Cardiac fibroblast (primary cell): Measurements from ENCODE around the gene TBXAS1.

Experiments
- DNase-seq, 2 donors: peaks; one replicate each; pipeline versions ENCODE4 v3.0.0 to v3.0.0-alpha.2; 2010; ENCODE audit warnings: low read depth in 2 of 2
- H3K4me3 ChIP-seq, 2 donors: replicated peaks in 1 of 2; 1 replicate in 1 of 2; 2 replicates in 1 of 2; pipeline ENCODE4 v1.5.1; 2011; ENCODE audit warnings: low read depth in 2 of 2, low read length in 2 of 2, mild to moderate bottlenecking in 2 of 2, moderate library complexity in 1 of 2
- CTCF ChIP-seq: IDR thresholded peaks from one replicate; pipeline ENCODE4 v1.5.1; 2011; ENCODE audit warnings: low read depth, mild to moderate bottlenecking, low read length, inconsistent platforms

The TBXAS1 gene

GRCh38 chr7:139966949-139967348 is 137.9 kb downstream of the TBXAS1 start:
- no peak for TF ChIP-seq CTCF
- H3K4me3 ChIP-seq: no peak overlapping the region
- no peak for DNase-seq

GRCh38 chr7:139968931-139969330 is 139.9 kb downstream of the TBXAS1 start:
- no peak overlapping the region for H3K4me3 ChIP-seq
- TF ChIP-seq CTCF: no peak
- no peak for DNase-seq

- no peak for TF ChIP-seq CTCF
- H3K4me3 ChIP-seq: no peak overlapping the region
- DNase-seq: no peak
These were observed 143.0 kb downstream of the TBXAS1 start for GRCh38 chr7:139972029-139972428.

GRCh38 chr7:139973101-139974050 is 144.3 kb downstream of the TBXAS1 start:
- DNase-seq: no peak
- TF ChIP-seq CTCF: no peak
- no peak overlapping the region for H3K4me3 ChIP-seq

- H3K4me3 ChIP-seq: no peak overlapping the region
- no peak for DNase-seq
- TF ChIP-seq CTCF: no peak
These were observed 145.2 kb downstream of the TBXAS1 start for GRCh38 chr7:139974179-139974811.

GRCh38 chr7:139976055-139976837 is 147.2 kb downstream of the TBXAS1 start:
- no peak overlapping the region for H3K4me3 ChIP-seq
- no peak for DNase-seq
- no peak for TF ChIP-seq CTCF
